Osteoblast (primary cell): ENCODE data around the gene COX5A. TPM values are rescaled to one million over a fixed set of nuclear protein-coding genes. Genes with fewer than 3 reads are reported as not detected.

Experiments used
- DNase-seq: peaks from one replicate; pipeline ENCODE4 v3.0.0; 2011; ENCODE audit warnings: low spot score, mixed read lengths; ENCODE audit not compliant: insufficient read length; ENCODE audit errors: missing footprints
- H2AFZ ChIP-seq: 2 replicates; pipeline ENCODE4 v1.6.0; 2011; ENCODE audit warnings: mild to moderate bottlenecking, low read length
- H3K27ac ChIP-seq: 2 replicates; pipeline ENCODE4 v1.5.1; 2011; ENCODE audit warnings: mild to moderate bottlenecking, low read depth, low read length, moderate library complexity
- H3K27me3 ChIP-seq: 2 replicates; pipeline ENCODE4 v1.6.0; 2012; ENCODE audit warnings: mild to moderate bottlenecking, control low read depth, inconsistent platforms, low read length, moderate library complexity; ENCODE audit not compliant: insufficient read depth
- H3K36me3 ChIP-seq: 2 replicates; pipeline ENCODE4 v1.5.1; 2011; ENCODE audit warnings: mild to moderate bottlenecking, low read length, control low read depth, moderate library complexity; ENCODE audit not compliant: insufficient read depth
- H3K4me1 ChIP-seq: 2 replicates; pipeline ENCODE4 v1.5.1; 2011; ENCODE audit warnings: mild to moderate bottlenecking, low read length, control low read depth, moderate library complexity; ENCODE audit not compliant: insufficient read depth
- H3K4me2 ChIP-seq: 2 replicates; pipeline ENCODE4 v1.6.0; 2011; ENCODE audit warnings: mild to moderate bottlenecking, low read length; ENCODE audit not compliant: insufficient read depth
- H3K4me3 ChIP-seq: fragments of 200-600 bp; sonication (generic); 3 replicates; pipeline ENCODE4 v1.5.1; 2012; ENCODE audit warnings: mild to moderate bottlenecking, low read length, inconsistent platforms; ENCODE audit not compliant: insufficient read depth
- H3K79me2 ChIP-seq: 2 replicates; pipeline ENCODE4 v1.6.0; 2012; ENCODE audit warnings: mild to moderate bottlenecking, low read length, control low read depth, inconsistent platforms; ENCODE audit not compliant: insufficient read depth
- H3K9me3 ChIP-seq: 2 replicates; pipeline ENCODE4 v1.5.1; 2011; ENCODE audit warnings: low read depth, low read length, control low read depth
- H4K20me1 ChIP-seq: 2 replicates; pipeline ENCODE4 v1.6.0; 2012; ENCODE audit warnings: mild to moderate bottlenecking, low read length, control low read depth; ENCODE audit not compliant: insufficient read depth
- CTCF ChIP-seq: IDR thresholded peaks from 2 replicates; pipeline ENCODE4 v1.5.1; 2011; ENCODE audit warnings: mild to moderate bottlenecking, low read depth, low read length, moderate library complexity; ENCODE audit errors: extremely low read depth
- total RNA-seq: library from RNA; depleted of rRNA; stranded (reverse); fragments of >200 nt; gene quantifications from 2 replicates; pipeline ENCODE4 v1.2.3, GENCODE V29; 2012

The COX5A gene
- total RNA-seq, 1 donor = 27.1 TPM

GRCh38 chr15:74906067-74906449 lies 31.8 kb downstream of the COX5A start:
- Histone ChIP-seq H3K4me3 (peak overlapping the region; percentile 86), H2AFZ (peak overlapping the region; percentile 95), H3K9me3 (no peaks in the 10 kb centered on the region), H3K4me2 (peak overlapping the region; percentile 95), H3K79me2 (peaks cover 22% of the 10 kb centered on the region), H4K20me1 (peaks cover 3% of the 10 kb centered on the region), H3K36me3 (peaks cover 32% of the 10 kb centered on the region), H3K27ac (peak overlapping the region; percentile 76), H3K27me3 (no peaks in the 10 kb centered on the region), H3K4me1 (peaks cover 16% of the 10 kb centered on the region)
- peak; percentile 91 for DNase-seq
- no peak for TF ChIP-seq CTCF

- Histone ChIP-seq H3K4me2 (no peak overlapping the region), H2AFZ (no peak overlapping the region)
These were observed 33.6 kb downstream of the COX5A start for GRCh38 chr15:74904190-74904805.

GRCh38 chr15:74903676-74904075 lies 34.2 kb downstream of the COX5A start:
- no peak for TF ChIP-seq CTCF
- H3K9me3 ChIP-seq = no peaks in the 10 kb centered on the region
- H3K36me3 ChIP-seq = peaks cover 53% of the 10 kb centered on the region
- no peak overlapping the region for H3K4me2 ChIP-seq
- DNase-seq = no peak
- peaks cover 4% of the 10 kb centered on the region for H4K20me1 ChIP-seq
- H2AFZ ChIP-seq = no peak overlapping the region
- peak overlapping the region; percentile 27 for H3K27ac ChIP-seq
- peaks cover 22% of the 10 kb centered on the region for H3K79me2 ChIP-seq
- peaks cover 16% of the 10 kb centered on the region for H3K4me1 ChIP-seq
- H3K4me3 ChIP-seq = no peak overlapping the region
- no peaks in the 10 kb centered on the region for H3K27me3 ChIP-seq

More at GRCh38 chr15:74904190-74904805, 33.6 kb downstream of the COX5A start:
- TF ChIP-seq CTCF = no peak
- DNase-seq = no peak
- H4K20me1 ChIP-seq = peaks cover 4% of the 10 kb centered on the region
- peaks cover 22% of the 10 kb centered on the region for H3K79me2 ChIP-seq
- H3K27me3 ChIP-seq = no peaks in the 10 kb centered on the region
- peaks cover 49% of the 10 kb centered on the region for H3K36me3 ChIP-seq
- H3K27ac ChIP-seq = peak overlapping the region; percentile 27
- H3K4me1 ChIP-seq = peaks cover 16% of the 10 kb centered on the region
- H3K4me3 ChIP-seq = no peak overlapping the region
- H3K9me3 ChIP-seq = no peaks in the 10 kb centered on the region

GRCh38 chr15:74902295-74903075 lies 35.4 kb downstream of the COX5A start:
- TF ChIP-seq CTCF = no peak
- H3K9me3 ChIP-seq = no peaks in the 10 kb centered on the region
- H2AFZ ChIP-seq = no peak overlapping the region
- H3K79me2 ChIP-seq = peaks cover 22% of the 10 kb centered on the region
- DNase-seq = no peak
- H3K36me3 ChIP-seq = peaks cover 57% of the 10 kb centered on the region
- no peak overlapping the region for H3K27ac ChIP-seq
- H4K20me1 ChIP-seq = peaks cover 4% of the 10 kb centered on the region
- no peak overlapping the region for H3K4me2 ChIP-seq
- no peaks in the 10 kb centered on the region for H3K27me3 ChIP-seq
- peaks cover 16% of the 10 kb centered on the region for H3K4me1 ChIP-seq
- no peak overlapping the region for H3K4me3 ChIP-seq
